ENCODE results near the gene PRKAG2. TPM values are rescaled to one million over a fixed set of nuclear protein-coding genes. Genes with fewer than 3 reads are reported as not detected.
"Not testable (repeated sequence)": the region's sequence is repeated elsewhere in the genome, so short reads cannot be mapped to it uniquely, and the experiment has no call there.

The PRKAG2 gene
- total and polyA plus RNA-seq, 10 donors: 15.8 to 50.9 (median 32.8) TPM

GRCh38 chr7:151754142-151754590 is 122.7 kb downstream of the PRKAG2 start:
- Histone ChIP-seq H3K4me3 (no peak overlapping the region), H3K27ac (peak overlapping the region; percentile 27 to 80 (median 72)), H3K9me3 (no peaks in the 10 kb centered on the region), H3K27me3 (replicated peaks in 1 of 7) (no peaks in the 10 kb centered on the region), H3K36me3 (peaks cover 0 to 12% (median 0%) of the 10 kb centered on the region in 6 donors), H3K4me1 (peaks cover 11 to 32% (median 25%) of the 10 kb centered on the region in 6 donors)
- peak; percentile 86 for DNase-seq
- TF ChIP-seq POLR2A (IDR thresholded peaks at IDR 0.05) (no peak), POLR2AphosphoS5 (IDR thresholded peaks at IDR 0.05) (peak; percentile 86 to 93 (median 90)), CTCF (IDR thresholded peaks at IDR 0.05 in 8 of 11, conservative IDR thresholded peaks at IDR 0.05 in 3 of 11) (peak; percentile 46 to 88 (median 80))
- intact Hi-C loops (cut with DNase I; ENCODE audit: low total_unique reads): no loop called here
- WGBS, 5 donors: 27 to 69% (median 55%) methylated on average over 12 to 14 of the region's 14 CpGs

- TF ChIP-seq POLR2AphosphoS5 (IDR thresholded peaks at IDR 0.05) (no peak), CTCF (IDR thresholded peaks at IDR 0.05 in 8 of 11, conservative IDR thresholded peaks at IDR 0.05 in 3 of 11) (no peak), POLR2A (IDR thresholded peaks at IDR 0.05) (no peak)
- intact Hi-C loops (cut with DNase I; ENCODE audit: low total_unique reads): no loop called here
- DNase-seq: no peak
- 92 to 97% (median 93%) methylated on average over 19 of the region's 19 CpGs for WGBS, 5 donors
- Histone ChIP-seq H3K9me3 (no peaks in the 10 kb centered on the region), H3K4me3 (no peak overlapping the region), H3K27ac (peak overlapping the region in 5 of 8 donors; percentile 70 to 80 (median 74)), H3K36me3 (peaks cover 0 to 16% (median 0%) of the 10 kb centered on the region in 6 donors), H3K4me1 (peaks cover 11 to 32% (median 25%) of the 10 kb centered on the region in 6 donors), H3K27me3 (replicated peaks in 1 of 7) (no peaks in the 10 kb centered on the region)
Measured at GRCh38 chr7:151752816-151753595, 123.9 kb downstream of the PRKAG2 start.

GRCh38 chr7:151752037-151752436 is 124.9 kb downstream of the PRKAG2 start:
- Histone ChIP-seq H3K27me3 (replicated peaks in 1 of 7) (no peaks in the 10 kb centered on the region), H3K4me1 (peaks cover 11 to 32% (median 25%) of the 10 kb centered on the region in 6 donors), H3K9me3 (no peaks in the 10 kb centered on the region), H3K27ac (no peak overlapping the region), H3K4me3 (no peak overlapping the region), H3K36me3 (peaks cover 0 to 16% (median 0%) of the 10 kb centered on the region in 6 donors)
- 89 to 98% (median 94%) methylated on average over 8 of the region's 8 CpGs for WGBS, 5 donors
- TF ChIP-seq CTCF (IDR thresholded peaks at IDR 0.05 in 8 of 11, conservative IDR thresholded peaks at IDR 0.05 in 3 of 11): no peak
- no peak for TF ChIP-seq POLR2AphosphoS5 (IDR thresholded peaks at IDR 0.05)
- no peak for TF ChIP-seq POLR2A (IDR thresholded peaks at IDR 0.05)
- intact Hi-C loops (cut with DNase I; ENCODE audit: low total_unique reads): no loop called here
- DNase-seq: no peak

- Histone ChIP-seq H3K9me3 (no peaks in the 10 kb centered on the region), H3K27ac (no peak overlapping the region), H3K4me3 (no peak overlapping the region), H3K36me3 (peaks cover 0 to 27% (median 0%) of the 10 kb centered on the region in 6 donors), H3K4me1 (peaks cover 1 to 28% (median 14%) of the 10 kb centered on the region in 6 donors), H3K27me3 (replicated peaks in 1 of 7) (no peaks in the 10 kb centered on the region)
- TF ChIP-seq POLR2A (IDR thresholded peaks at IDR 0.05) (no peak), CTCF (IDR thresholded peaks at IDR 0.05 in 8 of 11, conservative IDR thresholded peaks at IDR 0.05 in 3 of 11) (no peak), POLR2AphosphoS5 (IDR thresholded peaks at IDR 0.05) (no peak)
- peak; percentile 38 for DNase-seq
- intact Hi-C loops (cut with DNase I; ENCODE audit: low total_unique reads): no loop called here
- 86 to 95% (median 93%) methylated on average over 15 of the region's 15 CpGs for WGBS, 5 donors
Measured at GRCh38 chr7:151748733-151749132, 128.2 kb downstream of the PRKAG2 start.

GRCh38 chr7:151748021-151748420 is 128.9 kb downstream of the PRKAG2 start:
- H3K27me3 ChIP-seq (replicated peaks in 1 of 7); H3K9me3 ChIP-seq; H3K4me3 ChIP-seq; intact Hi-C loops (cut with DNase I; ENCODE audit: low total_unique reads); H3K27ac ChIP-seq: not testable (repeated sequence)
- WGBS, 5 donors: 89 to 95% (median 92%) methylated on average over 5 of the region's 5 CpGs
- peak; percentile 23 for DNase-seq
- H3K36me3 ChIP-seq: peaks cover 0 to 27% (median 0%) of the 10 kb centered on the region in 6 donors
- H3K4me1 ChIP-seq: peaks cover 8 to 35% (median 21%) of the 10 kb centered on the region in 6 donors
